ENCODE data around the gene NR1I3.

NR1I3 gene

GRCh38 chr1:161242313-161242712, 4.3 kb upstream of the NR1I3 start:
- no peaks in the 10 kb centered on the region for H3K79me2 ChIP-seq (ENCODE audit: insufficient read depth, low read length)
- ATAC-seq (ENCODE audit: insufficient read depth, low read depth) = no peak
- no peak overlapping the region for H3K4me3 ChIP-seq (ENCODE audit: low read depth in 1 of 2, low read length in 2 of 2)
- no peaks in the 10 kb centered on the region for H4K20me1 ChIP-seq (ENCODE audit: insufficient read depth, low read length)
- no peak overlapping the region for H3K27ac ChIP-seq (ENCODE audit: low read length)
- H3K36me3 ChIP-seq (ENCODE audit: insufficient read depth, low read length) = no peaks in the 10 kb centered on the region
- H3K4me1 ChIP-seq (ENCODE audit: insufficient read depth, low read length) = no peaks in the 10 kb centered on the region
- H3K27me3 ChIP-seq (ENCODE audit: insufficient read depth, low read length, poor library complexity) = no peaks in the 10 kb centered on the region
- no peak for DNase-seq
- no peaks in the 10 kb centered on the region for H3K9me3 ChIP-seq (ENCODE audit: insufficient read depth, low read length, severe bottlenecking)
- H3K9ac ChIP-seq (ENCODE audit: low read depth, low read length) = no peak overlapping the region
- H2AFZ ChIP-seq (ENCODE audit: low read depth, low read length) = no peak overlapping the region
- H3K4me2 ChIP-seq (ENCODE audit: insufficient read depth, low read length) = no peak overlapping the region
- TF ChIP-seq CTCF (IDR thresholded peaks at IDR 0.05; ENCODE audit: borderline replicate concordance, extremely low read depth, low read length, poor library complexity, severe bottlenecking) (no peak), EZH2 (IDR thresholded peaks at IDR 0.05; ENCODE audit: borderline replicate concordance, low read depth, low read length, severe bottlenecking) (no peak)

- Histone ChIP-seq H3K79me2 (ENCODE audit: insufficient read depth, low read length) (no peaks in the 10 kb centered on the region), H3K4me3 (ENCODE audit: low read depth in 1 of 2, low read length in 2 of 2) (no peak overlapping the region), H3K9ac (ENCODE audit: low read depth, low read length) (no peak overlapping the region), H3K27me3 (ENCODE audit: insufficient read depth, low read length, poor library complexity) (no peaks in the 10 kb centered on the region), H3K4me2 (ENCODE audit: insufficient read depth, low read length) (no peak overlapping the region), H3K9me3 (ENCODE audit: insufficient read depth, low read length, severe bottlenecking) (no peaks in the 10 kb centered on the region), H3K27ac (ENCODE audit: low read length) (no peak overlapping the region), H2AFZ (ENCODE audit: low read depth, low read length) (no peak overlapping the region), H4K20me1 (ENCODE audit: insufficient read depth, low read length) (no peaks in the 10 kb centered on the region), H3K36me3 (ENCODE audit: insufficient read depth, low read length) (no peaks in the 10 kb centered on the region), H3K4me1 (ENCODE audit: insufficient read depth, low read length) (no peaks in the 10 kb centered on the region)
- no peak for ATAC-seq (ENCODE audit: insufficient read depth, low read depth)
- TF ChIP-seq CTCF (IDR thresholded peaks at IDR 0.05; ENCODE audit: borderline replicate concordance, extremely low read depth, low read length, poor library complexity, severe bottlenecking) (no peak), EZH2 (IDR thresholded peaks at IDR 0.05; ENCODE audit: borderline replicate concordance, low read depth, low read length, severe bottlenecking) (no peak)
- DNase-seq = no peak
Measured at GRCh38 chr1:161241682-161242081, 3.7 kb upstream of the NR1I3 start.

GRCh38 chr1:161235957-161236775, 1.8 kb downstream of the NR1I3 start:
- TF ChIP-seq EZH2 (IDR thresholded peaks at IDR 0.05; ENCODE audit: borderline replicate concordance, low read depth, low read length, severe bottlenecking) = no peak
- TF ChIP-seq CTCF (IDR thresholded peaks at IDR 0.05; ENCODE audit: borderline replicate concordance, extremely low read depth, low read length, poor library complexity, severe bottlenecking) = no peak
- no peak for DNase-seq

More at GRCh38 chr1:161235957-161236775, 1.8 kb downstream of the NR1I3 start:
- Histone ChIP-seq H3K27ac (ENCODE audit: low read length) (no peak overlapping the region), H3K4me3 (ENCODE audit: low read depth in 1 of 2, low read length in 2 of 2) (no peak overlapping the region), H3K36me3 (ENCODE audit: insufficient read depth, low read length) (no peaks in the 10 kb centered on the region), H3K27me3 (ENCODE audit: insufficient read depth, low read length, poor library complexity) (no peaks in the 10 kb centered on the region), H3K4me2 (ENCODE audit: insufficient read depth, low read length) (no peak overlapping the region), H2AFZ (ENCODE audit: low read depth, low read length) (no peak overlapping the region), H3K4me1 (ENCODE audit: insufficient read depth, low read length) (no peaks in the 10 kb centered on the region), H3K9ac (ENCODE audit: low read depth, low read length) (no peak overlapping the region), H4K20me1 (ENCODE audit: insufficient read depth, low read length) (no peaks in the 10 kb centered on the region), H3K79me2 (ENCODE audit: insufficient read depth, low read length) (no peaks in the 10 kb centered on the region), H3K9me3 (ENCODE audit: insufficient read depth, low read length, severe bottlenecking) (no peaks in the 10 kb centered on the region)
- no peak for ATAC-seq (ENCODE audit: insufficient read depth, low read depth)

Measured in DND-41 (cell line).